ENCODE measurements around the gene MRPL37. TPM values are rescaled to one million over a fixed set of nuclear protein-coding genes. Genes with fewer than 3 reads are reported as not detected.

MRPL37 gene
- total RNA-seq, 1 donor from 2014 or later, result 60.4 TPM

DNA sequence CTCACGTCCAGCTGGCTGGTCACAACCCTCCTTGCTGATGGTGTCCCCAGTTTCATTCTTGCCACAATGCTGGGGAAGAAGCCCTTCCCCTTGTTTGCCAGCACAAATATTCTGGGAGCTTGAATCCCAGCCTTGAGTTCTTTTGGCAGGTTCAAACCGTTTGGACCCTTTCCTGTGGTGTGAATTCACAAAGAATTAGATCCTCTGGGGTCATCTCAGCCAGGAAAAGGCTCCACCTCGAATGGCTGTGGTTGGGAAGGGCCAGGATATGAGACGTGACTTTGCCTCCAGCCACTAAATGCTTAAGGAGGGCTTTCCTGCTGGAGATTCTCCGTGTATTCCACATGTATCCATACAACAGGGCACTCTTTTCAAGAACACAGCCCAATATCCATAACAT is 66.9 kb downstream of the MRPL37 start:
- no peaks in the 10 kb centered on the region for H3K9me3 Mint-ChIP-seq
- H3K27ac Mint-ChIP-seq, result no peak overlapping the region

More for the DNA sequence above, 66.9 kb downstream of the MRPL37 start:
- peaks cover 4% of the 10 kb centered on the region for H3K4me1 ChIP-seq
- no peak overlapping the region for H2AFZ ChIP-seq (replicated peaks)
- H3K9me3 ChIP-seq (ENCODE audit: low read depth), result no peaks in the 10 kb centered on the region
- H3F3A ChIP-seq (ENCODE audit: low read depth), result no peaks in the 10 kb centered on the region
- no peak overlapping the region for H3K27ac ChIP-seq
- Mint-ChIP-seq H3K36me3 (peaks cover 15% of the 10 kb centered on the region), H3K4me3 (no peak overlapping the region), H3K4me1 (peaks cover 53% of the 10 kb centered on the region), H3K27me3 (ENCODE audit: insufficient read depth, low read depth) (peaks cover 2% of the 10 kb centered on the region)
- peaks cover 100% of the 10 kb centered on the region for H4K20me1 ChIP-seq (ENCODE audit: low read depth)
- H3K79me2 ChIP-seq (ENCODE audit: low read depth), result peaks cover 84% of the 10 kb centered on the region
- H3K9ac ChIP-seq, result no peak overlapping the region
- no peaks in the 10 kb centered on the region for H3K36me3 ChIP-seq
- no peaks in the 10 kb centered on the region for H3K27me3 ChIP-seq
- no peak overlapping the region for H3K4me2 ChIP-seq
- DNase-seq (ENCODE audit: low spot score), result no peak
- H3K4me3 ChIP-seq, result no peak overlapping the region
- TF ChIP-seq EZH2 (IDR thresholded peaks at IDR 0.05) (no peak), EZH2phosphoT487 (IDR thresholded peaks at IDR 0.05) (no peak)
- TF ChIP-seq, protein P1, sequence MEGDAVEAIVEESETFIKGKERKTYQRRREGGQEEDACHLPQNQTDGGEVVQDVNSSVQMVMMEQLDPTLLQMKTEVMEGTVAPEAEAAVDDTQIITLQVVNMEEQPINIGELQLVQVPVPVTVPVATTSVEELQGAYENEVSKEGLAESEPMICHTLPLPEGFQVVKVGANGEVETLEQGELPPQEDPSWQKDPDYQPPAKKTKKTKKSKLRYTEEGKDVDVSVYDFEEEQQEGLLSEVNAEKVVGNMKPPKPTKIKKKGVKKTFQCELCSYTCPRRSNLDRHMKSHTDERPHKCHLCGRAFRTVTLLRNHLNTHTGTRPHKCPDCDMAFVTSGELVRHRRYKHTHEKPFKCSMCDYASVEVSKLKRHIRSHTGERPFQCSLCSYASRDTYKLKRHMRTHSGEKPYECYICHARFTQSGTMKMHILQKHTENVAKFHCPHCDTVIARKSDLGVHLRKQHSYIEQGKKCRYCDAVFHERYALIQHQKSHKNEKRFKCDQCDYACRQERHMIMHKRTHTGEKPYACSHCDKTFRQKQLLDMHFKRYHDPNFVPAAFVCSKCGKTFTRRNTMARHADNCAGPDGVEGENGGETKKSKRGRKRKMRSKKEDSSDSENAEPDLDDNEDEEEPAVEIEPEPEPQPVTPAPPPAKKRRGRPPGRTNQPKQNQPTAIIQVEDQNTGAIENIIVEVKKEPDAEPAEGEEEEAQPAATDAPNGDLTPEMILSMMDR (IDR thresholded peaks at IDR 0.05), result no peak

Other genes starting within 250 kb of the MRPL37 start
- not detected in 2 replicates for gene LDLRAD1, start 182.0 kb upstream of the MRPL37 start, total RNA-seq (ENCODE audit: low replicate concordance)
- 125 and 139 TPM in 2 replicates for gene TMEM59, start 147.0 kb upstream of the MRPL37 start, total RNA-seq (ENCODE audit: low replicate concordance)
- 8.8 and 11.6 TPM in 2 replicates for gene TCEANC2, start 146.6 kb upstream of the MRPL37 start, total RNA-seq (ENCODE audit: low replicate concordance)
- gene CDCP2, start 47.2 kb upstream of the MRPL37 start, total RNA-seq (ENCODE audit: low replicate concordance), result 0.15 TPM in 1 of 2 replicates, not detected in the other
- gene CYB5RL, start 137 bp upstream of the MRPL37 start, total RNA-seq (ENCODE audit: low replicate concordance), result 6.4 and 9.0 TPM in 2 replicates
- gene SSBP3, start 206.2 kb downstream of the MRPL37 start, total RNA-seq (ENCODE audit: low replicate concordance), result 53.0 and 86.1 TPM in 2 replicates

Data from neural progenitor cell (in vitro differentiated cells).